Measurements from ENCODE around the gene PHLDA3. TPM values are rescaled to one million over a fixed set of nuclear protein-coding genes. Genes with fewer than 3 reads are reported as not detected.

PHLDA3 gene
- total and polyA plus RNA-seq, 8 donors = 11.1 to 82.7 (median 18.1) TPM

DNA sequence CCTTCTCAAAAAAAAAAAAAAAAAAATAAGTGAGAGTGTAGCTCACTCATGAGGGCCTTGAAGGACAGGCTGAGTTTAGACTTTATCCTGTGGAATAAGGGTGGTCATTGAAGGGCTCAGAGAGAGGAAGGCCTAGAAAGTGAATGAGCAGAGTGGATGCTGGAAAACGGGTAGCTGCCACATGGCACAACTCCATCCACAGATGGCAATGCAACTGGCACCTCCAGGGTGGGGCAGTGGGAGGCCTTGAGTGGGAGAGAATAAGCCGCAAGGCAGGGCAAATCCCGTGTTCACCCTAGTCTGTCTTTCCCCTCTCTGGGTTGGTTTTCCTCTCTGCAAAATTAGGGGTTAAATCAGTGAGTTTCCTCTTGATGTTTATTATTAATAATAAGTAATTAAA, 50.5 kb downstream of the PHLDA3 start:
- no peak for ATAC-seq
- H3K9me3 ChIP-seq = no peaks in the 10 kb centered on the region
- no peaks in the 10 kb centered on the region for H3K27me3 ChIP-seq
- DNase-seq = no peak
- H3K36me3 ChIP-seq = no peaks in the 10 kb centered on the region
- H3K4me3 ChIP-seq = no peak overlapping the region
- H3K4me1 ChIP-seq = no peaks in the 10 kb centered on the region
- no peak for TF ChIP-seq CTCF (IDR thresholded peaks at IDR 0.05)
- H3K27ac ChIP-seq = no peak overlapping the region
- intact Hi-C loops (cut with DNase I) = no loop called here

Other genes starting within 250 kb of the PHLDA3 start
- 1 to 10 TPM; 2.1 to 2.8 TPM for gene PKP1, start 185.7 kb downstream of the PHLDA3 start, total RNA-seq
- under 1 TPM; 0.17 to 0.29 (median 0.18) TPM for gene PKP1, start 185.7 kb downstream of the PHLDA3 start, polyA plus RNA-seq (ENCODE audit: insufficient read length in 6 of 6)
- 1 to 10 TPM; 5.0 to 6.5 TPM for gene TNNT2, start 91.5 kb downstream of the PHLDA3 start, total RNA-seq
- gene TNNT2, start 91.5 kb downstream of the PHLDA3 start, polyA plus RNA-seq (ENCODE audit: insufficient read length in 6 of 6) = 1 to 10 TPM; 3.2 to 5.8 (median 4.7) TPM
- 10 to 100 TPM; 20.1 to 37.6 TPM for gene LAD1, start 69.9 kb downstream of the PHLDA3 start, total RNA-seq
- 10 to 100 TPM; 11.5 to 12.6 (median 11.8) TPM for gene LAD1, start 69.9 kb downstream of the PHLDA3 start, polyA plus RNA-seq (ENCODE audit: insufficient read length in 6 of 6)
- gene TNNI1, start 47.5 kb downstream of the PHLDA3 start, total RNA-seq = under 1 TPM in 1 of 2 donors, not detected in 1; 0.38 TPM
- under 1 TPM; 0.34 to 0.87 (median 0.61) TPM for gene TNNI1, start 47.5 kb downstream of the PHLDA3 start, polyA plus RNA-seq (ENCODE audit: insufficient read length in 6 of 6)
- 100 to 1,000 TPM; 216 to 235 TPM for gene CSRP1, start 37.9 kb upstream of the PHLDA3 start, total RNA-seq
- gene CSRP1, start 37.9 kb upstream of the PHLDA3 start, polyA plus RNA-seq (ENCODE audit: insufficient read length in 6 of 6) = 100 to 1,000 TPM; 215 to 360 (median 264) TPM
- gene NAV1, start 69.9 kb upstream of the PHLDA3 start, total RNA-seq = 10 to 100 TPM; 37.9 to 41.5 TPM
- gene NAV1, start 69.9 kb upstream of the PHLDA3 start, polyA plus RNA-seq (ENCODE audit: insufficient read length in 6 of 6) = 10 to 100 TPM; 20.2 to 28.7 (median 26.6) TPM

Data from left lung (tissue), 10 donors.